Esophagus squamous epithelium (tissue), 5 donors: Measurements from ENCODE around the gene SPACDR. TPM values are rescaled to one million over a fixed set of nuclear protein-coding genes. Genes with fewer than 3 reads are reported as not detected.

Experiments used
- DNase-seq: peaks from one replicate; lab custom pipeline; 2025; lab: John Stamatoyannopoulos, UW
- H3K27ac ChIP-seq, 4 donors: fragments of 200-600 bp; sonication (generic); one replicate each; pipeline ENCODE4 v1.5.1; 2016 to 2019; ENCODE audit warnings: mild to moderate bottlenecking in 1 of 4
- H3K27me3 ChIP-seq, 4 donors: fragments of 200-600 bp; sonication (generic); 1 replicate in 3 of 4; 2 replicates in 1 of 4; pipeline versions ENCODE4 v1.5.1 to v1.6.0; 2017 to 2021; ENCODE audit warnings: antibody characterized with exemption in 1 of 4
- H3K36me3 ChIP-seq, 3 donors: fragments of 200-600 bp; sonication (generic); one replicate each; pipeline ENCODE4 v1.5.1; 2016 to 2019
- H3K4me1 ChIP-seq, 3 donors: fragments of 200-600 bp; sonication (generic); one replicate each; pipeline ENCODE4 v1.5.1; 2017 to 2019
- H3K4me3 ChIP-seq, 4 donors: fragments of 200-600 bp; sonication (generic); 1 replicate in 3 of 4; 2 replicates in 1 of 4; pipeline ENCODE4 v1.5.1; 2016 to 2019; ENCODE audit warnings: mild to moderate bottlenecking in 2 of 4, moderate library complexity in 1 of 4
- H3K9me3 ChIP-seq, 3 donors: fragments of 200-600 bp; sonication (generic); one replicate each; pipeline ENCODE4 v1.5.1; 2016 to 2019
- CTCF ChIP-seq, 6 experiments: fragments of 450-650 bp in 4 of 6; fragments of 200-600 bp in 2 of 6; sonication (generic) in 2 of 6; IDR thresholded peaks; one replicate each; pipeline ENCODE4 v1.5.1; 2016 to 2019; ENCODE audit warnings: antibody characterized with exemption in 6 of 6, mild to moderate bottlenecking in 4 of 6, moderate library complexity in 4 of 6
- POLR2A ChIP-seq, 4 donors: fragments of 450-650 bp; IDR thresholded peaks; one replicate each; pipeline ENCODE4 v1.6.1; 2017; ENCODE audit warnings: antibody characterized with exemption in 4 of 4, mild to moderate bottlenecking in 4 of 4, moderate library complexity in 3 of 4
- WGBS, 2 donors: methylation state at CpG; one replicate each; pipeline ENCODE4 v1.1.5; 2018; 5-methylcytosine and 5-hydroxymethylcytosine counted together
- intact Hi-C: fragments of 100-400 bp; cut with DNase I; formaldehyde crosslinking; loops from one replicate; pipeline ENCODE4 v1.15.0; 2022
- total RNA-seq, 4 donors: library from RNA; depleted of rRNA; stranded (reverse); fragments of >200 nt; gene quantifications; one replicate each; pipeline ENCODE4 v1.1.0, GENCODE V29; 2016
- donor health status: DM: yes; HTN: yes; CAD: no.

Gene SPACDR
- total RNA-seq, 4 donors from 2014 or later, result not detected

- WGBS, 2 donors, result no CpG with 5 or more reads among the region's 4 CpGs
- no peaks in the 10 kb centered on the region for H3K9me3 ChIP-seq
- no peak overlapping the region for H3K27ac ChIP-seq
- no peak for TF ChIP-seq CTCF (IDR thresholded peaks at IDR 0.05)
- TF ChIP-seq POLR2A (IDR thresholded peaks at IDR 0.05), result no peak
- intact Hi-C loops, result loop anchor here (10.0 kb wide), 1 partner anchor 224 kb away; the partner anchor contains the start of gene GIGYF1
- H3K4me1 ChIP-seq, result peaks cover 34 to 86% (median 40%) of the 10 kb centered on the region in 3 donors
- peaks cover 6 to 86% (median 11%) of the 10 kb centered on the region in 3 donors for H3K36me3 ChIP-seq
- no peaks in the 10 kb centered on the region for H3K27me3 ChIP-seq
- no peak overlapping the region for H3K4me3 ChIP-seq
- no peak for DNase-seq
Observed at GRCh38 chr7:100471021-100471420, 7.0 kb upstream of the SPACDR start.

GRCh38 chr7:100469227-100470044, 5.4 kb upstream of the SPACDR start:
- 19 to 23% methylated on average over 8 to 10 of the region's 13 CpGs for WGBS, 2 donors

GRCh38 chr7:100467638-100468373, 3.7 kb upstream of the SPACDR start:
- no peak for DNase-seq
- H3K4me1 ChIP-seq, result peaks cover 23 to 72% (median 26%) of the 10 kb centered on the region in 3 donors
- peak overlapping the region in 1 of 4 donors; percentile 29 for H3K27ac ChIP-seq
- no peaks in the 10 kb centered on the region for H3K9me3 ChIP-seq
- WGBS, 2 donors, result 77 to 83% methylated on average over 1 to 9 of the region's 22 CpGs
- TF ChIP-seq POLR2A (IDR thresholded peaks at IDR 0.05) (no peak), CTCF (IDR thresholded peaks at IDR 0.05) (no peak)
- no peak overlapping the region for H3K4me3 ChIP-seq
- intact Hi-C loops, result no loop called here
- peaks cover 6 to 75% (median 7%) of the 10 kb centered on the region in 3 donors for H3K36me3 ChIP-seq
- H3K27me3 ChIP-seq, result no peaks in the 10 kb centered on the region

More at GRCh38 chr7:100469227-100470044, 5.4 kb upstream of the SPACDR start:
- TF ChIP-seq CTCF (IDR thresholded peaks at IDR 0.05), result peak; percentile 84 to 99 (median 96)
- TF ChIP-seq POLR2A (IDR thresholded peaks at IDR 0.05), result no peak
- intact Hi-C loops, result loop anchor here (1.0 to 10.0 kb wide), 2 partner anchors 91 to 225 kb away; partner anchors contain the start of gene GIGYF1
- no peak for DNase-seq
- Histone ChIP-seq H3K4me3 (no peak overlapping the region), H3K36me3 (peaks cover 6 to 85% (median 11%) of the 10 kb centered on the region in 3 donors), H3K27ac (peak overlapping the region in 2 of 4 donors; percentile 42 to 45), H3K27me3 (no peaks in the 10 kb centered on the region), H3K4me1 (peaks cover 30 to 82% (median 36%) of the 10 kb centered on the region in 3 donors), H3K9me3 (no peaks in the 10 kb centered on the region)

DNA sequence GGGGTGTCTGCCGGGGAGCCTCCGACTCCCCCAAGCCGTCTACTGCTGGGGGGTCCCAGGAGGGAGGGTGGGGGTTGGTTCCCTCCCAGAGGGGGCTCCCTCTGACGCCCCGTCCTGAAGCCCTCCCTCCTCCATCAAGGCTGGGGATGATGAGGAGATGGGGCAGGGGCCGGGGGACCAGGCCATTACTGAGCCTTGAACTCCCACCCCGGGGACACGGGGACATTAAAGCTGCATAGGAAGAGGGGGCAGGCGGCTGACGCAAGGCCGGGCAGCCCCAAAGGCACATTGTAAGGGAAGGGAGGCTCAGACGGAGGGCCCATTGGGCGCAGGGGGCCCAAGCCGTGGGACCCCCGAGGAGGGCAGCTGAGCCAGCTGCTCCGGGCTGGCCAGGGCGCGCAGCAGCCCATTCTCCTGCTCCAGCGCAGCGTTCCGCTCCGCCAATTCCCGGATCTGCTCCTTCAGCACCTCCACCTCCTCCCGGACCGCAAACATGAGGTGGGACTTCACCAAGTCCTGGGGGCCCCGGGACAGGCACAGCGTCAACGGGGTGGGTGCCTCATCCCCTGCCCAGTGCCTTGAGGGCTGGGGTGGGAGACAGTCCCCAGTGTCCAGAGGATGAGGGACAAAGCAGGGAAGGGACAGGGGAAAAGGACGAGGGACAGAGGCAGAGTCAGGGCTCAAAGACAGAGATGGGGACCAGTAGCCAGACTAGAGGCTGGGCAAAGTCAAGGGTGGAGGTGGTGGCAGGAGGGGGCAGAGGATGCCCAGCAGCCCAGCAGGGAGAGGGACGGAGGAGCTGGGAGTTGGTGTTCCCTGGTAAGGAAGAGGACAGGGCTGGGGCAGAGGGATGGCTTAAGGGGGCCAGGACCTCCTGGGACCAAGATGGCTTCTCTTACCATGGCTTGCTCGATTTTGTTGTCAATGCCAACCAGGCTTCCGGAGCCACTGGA, 2.9 kb upstream of the SPACDR start:
- Histone ChIP-seq H3K4me3 (no peak overlapping the region), H3K4me1 (peaks cover 15 to 63% (median 18%) of the 10 kb centered on the region in 3 donors), H3K9me3 (no peaks in the 10 kb centered on the region), H3K36me3 (peaks cover 6 to 74% (median 7%) of the 10 kb centered on the region in 3 donors), H3K27me3 (no peaks in the 10 kb centered on the region), H3K27ac (peak overlapping the region in 2 of 4 donors; percentile 42 to 54)
- 58 to 64% methylated on average over 5 to 7 of the region's 32 CpGs for WGBS, 2 donors
- intact Hi-C loops, result no loop called here
- DNase-seq, result no peak
- no peak for TF ChIP-seq CTCF (IDR thresholded peaks at IDR 0.05)
- TF ChIP-seq POLR2A (IDR thresholded peaks at IDR 0.05), result no peak
